ENCODE data around the gene TBCK.
"Not testable (repeated sequence)": the region's sequence is repeated elsewhere in the genome, so short reads cannot be mapped to it uniquely, and the experiment has no call there.

TBCK gene

DNA sequence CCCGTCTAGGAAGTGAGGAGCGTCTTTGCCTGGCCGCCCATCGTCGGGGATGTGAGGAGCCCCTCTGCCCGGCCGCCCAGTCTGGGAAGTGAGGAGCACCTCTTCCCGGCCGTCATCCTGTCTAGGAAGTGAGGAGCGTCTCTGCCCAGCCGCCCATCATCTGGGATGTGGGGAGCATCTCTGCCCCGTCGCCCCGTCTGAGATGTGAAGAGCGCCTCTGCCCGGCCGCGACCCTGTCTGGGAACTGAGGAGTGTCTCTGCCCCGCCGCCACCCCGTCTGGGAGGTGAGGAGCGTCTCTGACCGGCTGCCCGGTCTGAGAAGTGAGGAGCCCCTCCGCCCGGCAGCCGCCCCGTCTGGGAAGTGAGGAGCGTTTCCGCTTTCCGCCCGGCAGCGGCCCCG, 5.2 kb upstream of the TBCK start:
- not testable (repeated sequence) for DNase-seq (ENCODE audit: low read depth)

GRCh38 chr4:106320235-106320634, 4.2 kb upstream of the TBCK start:
- no peak for DNase-seq (ENCODE audit: low read depth)

GRCh38 chr4:106318511-106318910, 2.5 kb upstream of the TBCK start:
- DNase-seq (ENCODE audit: low read depth) = no peak

GRCh38 chr4:106317815-106318214, 1.8 kb upstream of the TBCK start:
- no peak for DNase-seq (ENCODE audit: low read depth)

GRCh38 chr4:106316773-106317409, 882 bp upstream of the TBCK start:
- no peak for DNase-seq (ENCODE audit: low read depth)

GRCh38 chr4:106315476-106315967, 487 bp downstream of the TBCK start:
- no peak for DNase-seq (ENCODE audit: low read depth)

DNA sequence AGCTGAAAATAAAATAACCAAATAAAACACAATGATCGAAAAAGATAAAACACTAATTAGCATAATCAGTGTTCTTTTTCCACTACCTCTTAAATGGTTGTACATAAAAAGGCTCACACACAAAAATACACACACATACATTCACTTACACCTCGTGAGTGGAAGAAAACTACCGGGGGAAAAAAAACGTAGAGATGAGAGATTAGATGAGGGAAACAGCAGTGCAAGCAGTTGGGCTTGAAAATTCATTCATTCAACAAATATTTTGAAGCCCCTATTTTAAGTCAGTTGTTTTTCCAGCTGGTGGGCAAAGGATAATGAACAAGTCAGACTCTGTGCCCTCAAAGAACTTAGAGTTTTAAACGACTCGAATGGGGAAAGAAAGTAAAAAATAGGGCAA, 1.0 kb downstream of the TBCK start:
- DNase-seq (ENCODE audit: low read depth) = no peak

DNA sequence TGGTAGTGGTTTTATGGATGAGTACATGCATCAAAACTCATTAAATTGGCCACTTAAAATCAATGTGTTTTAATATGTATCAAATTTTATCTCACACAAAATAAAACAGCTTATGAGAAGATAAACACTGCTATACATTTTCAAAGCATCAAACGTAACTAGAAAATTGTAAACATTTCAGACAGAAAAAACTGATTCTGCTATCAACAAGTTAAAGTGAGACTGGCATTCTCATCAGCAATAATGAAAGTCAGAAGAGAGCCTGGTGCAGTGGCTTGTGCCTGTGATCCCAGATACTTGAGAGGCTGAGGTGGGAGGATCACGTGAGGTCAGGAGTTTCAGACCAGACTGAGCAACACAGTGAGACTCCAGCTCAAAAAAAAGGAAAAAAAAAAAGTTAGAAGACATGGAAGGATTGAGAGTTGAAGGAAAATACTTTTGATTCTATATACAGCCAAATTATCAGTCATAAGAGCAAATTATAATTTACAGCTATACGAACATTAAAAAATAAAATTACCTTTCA, 2.9 kb downstream of the TBCK start:
- no peak for DNase-seq (ENCODE audit: low read depth)

DNA sequence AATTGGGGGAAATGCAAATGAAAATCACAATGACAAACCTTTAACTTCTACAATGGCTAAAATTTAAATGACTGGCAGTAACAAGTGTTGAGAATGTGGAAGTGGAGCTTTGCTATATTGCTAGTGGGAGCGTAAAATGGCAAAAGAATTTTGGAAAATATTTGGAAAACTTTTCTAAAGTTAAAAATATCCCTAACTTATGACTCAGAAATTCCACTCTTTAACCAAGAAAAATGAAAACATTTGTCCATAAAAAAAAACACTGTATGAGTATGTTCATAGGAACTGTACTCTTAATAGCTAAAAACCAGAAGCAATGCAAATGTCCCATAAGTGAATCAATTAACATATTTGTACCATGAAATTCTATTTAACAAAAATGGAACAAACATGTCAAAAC, 3.6 kb downstream of the TBCK start:
- DNase-seq (ENCODE audit: low read depth) = no peak

GRCh38 chr4:106306561-106306960, 9.4 kb downstream of the TBCK start:
- no peak for DNase-seq (ENCODE audit: low read depth)

- DNase-seq (ENCODE audit: low read depth) = no peak
Observed at GRCh38 chr4:106305435-106306055, 10.5 kb downstream of the TBCK start.

DNA sequence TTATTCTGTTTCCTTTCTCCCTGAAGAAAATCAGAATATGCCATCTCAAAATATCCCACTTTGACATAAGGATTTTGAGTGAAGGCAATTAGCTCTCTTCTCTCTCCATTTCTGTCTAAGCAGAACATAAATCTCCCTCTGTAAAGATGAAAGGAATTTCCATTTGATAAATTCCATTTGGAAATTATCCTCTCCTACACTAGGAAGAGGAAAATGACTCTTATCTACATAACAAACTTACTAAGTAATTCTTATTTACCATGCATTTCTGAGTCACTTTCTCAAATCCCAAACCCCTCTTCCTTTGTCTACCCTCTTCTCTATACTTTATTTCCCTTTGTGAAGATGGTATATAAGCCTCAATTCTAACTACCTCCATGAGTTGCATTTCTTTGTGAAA, 11.4 kb downstream of the TBCK start:
- no peak for DNase-seq (ENCODE audit: low read depth)

- no peak for DNase-seq (ENCODE audit: low read depth)
Observed at GRCh38 chr4:106303548-106304281, 12.3 kb downstream of the TBCK start.

GRCh38 chr4:106302062-106302438, 14.0 kb downstream of the TBCK start:
- DNase-seq (ENCODE audit: low read depth) = no peak

- no peak for DNase-seq (ENCODE audit: low read depth)
Observed at GRCh38 chr4:106301393-106302061, 14.5 kb downstream of the TBCK start.

- no peak for DNase-seq (ENCODE audit: low read depth)
Observed at GRCh38 chr4:106299977-106300376, 16.0 kb downstream of the TBCK start.

GRCh38 chr4:106297245-106298035, 18.6 kb downstream of the TBCK start:
- DNase-seq (ENCODE audit: low read depth) = no peak

- DNase-seq (ENCODE audit: low read depth) = no peak
Observed at GRCh38 chr4:106294062-106294461, 21.9 kb downstream of the TBCK start.

DNA sequence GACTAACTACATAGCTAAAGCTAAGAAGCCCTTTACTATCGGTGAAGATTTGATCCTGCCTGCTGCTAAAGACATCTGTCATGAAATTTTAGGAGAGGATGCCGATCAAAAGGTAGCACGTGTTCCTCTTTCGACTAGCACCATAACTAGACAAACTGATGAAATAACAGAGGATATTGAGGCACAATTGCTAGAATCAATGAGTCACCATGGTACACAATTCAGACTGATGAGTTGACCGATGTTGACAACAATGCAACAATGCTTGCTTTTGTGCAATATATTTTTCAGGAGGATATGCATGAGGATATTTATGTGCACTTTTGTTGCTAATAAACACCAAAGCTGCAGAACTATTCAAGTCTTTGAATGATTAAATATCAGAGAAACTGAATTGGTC, 24.3 kb downstream of the TBCK start:
- no peak for DNase-seq (ENCODE audit: low read depth)

DNA sequence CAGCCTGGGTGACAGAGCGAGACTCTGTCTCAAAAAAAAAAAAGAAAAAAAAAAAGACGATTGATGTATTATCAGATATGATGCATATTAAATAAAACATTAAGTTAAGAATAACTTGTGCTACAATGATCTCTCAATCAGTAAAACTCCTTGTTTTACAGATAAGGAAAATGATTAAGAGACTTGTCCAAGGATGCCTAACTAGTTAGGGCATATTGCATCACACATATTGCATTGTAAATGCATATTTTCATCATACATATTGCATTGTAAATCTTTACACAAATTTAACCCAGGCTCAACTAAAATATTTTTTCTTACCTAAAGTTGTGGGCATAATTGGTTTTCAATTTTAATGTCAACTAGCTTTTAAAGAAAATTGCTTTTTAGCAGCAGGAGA, 26.3 kb downstream of the TBCK start:
- DNase-seq (ENCODE audit: low read depth) = no peak

- DNase-seq (ENCODE audit: low read depth) = no peak
Observed at GRCh38 chr4:106287353-106287969, 28.5 kb downstream of the TBCK start.
